Heart left ventricle (tissue), 13 donors: ENCODE data around the gene EYS.

Source experiments
- CTCF ChIP-seq, 12 donors: fragments of 200-600 bp; sonication (generic) in 4 of 12; IDR thresholded peaks; one replicate each; pipeline versions ENCODE4 v1.5.0 to v1.8.0; 2018 to 2022; ENCODE audit warnings: antibody characterized with exemption in 12 of 12, mild to moderate bottlenecking in 5 of 12
- POLR2A ChIP-seq, 2 donors: fragments of 450-650 bp; IDR thresholded peaks; one replicate each; pipeline ENCODE4 v1.6.1; 2017; ENCODE audit warnings: antibody characterized with exemption in 2 of 2, mild to moderate bottlenecking in 2 of 2, moderate library complexity in 2 of 2
- donor health status: ischemic (EF 13 %, LVEDD 7.1; RV severe dilation, severe dysfunction).
- donor health status: DM: no; HTN: yes; CAD: no.
- donor health status: DM: no; HTN: no; CAD: no.
- donor health status: ischemic (EF 25% LVEDD 6.9; RV normal size, moderate dysfunction).
- donor health status: ischemic (EF 25% LVEDD 5.7; RV mildly dilated, moderate dysfunction).
- donor health status: ischemic (EF 35%, LVEDD 5.7; RV mildly dilated, moderate dysfunction).
- donor health status: nonischemic (EF 11% LVEDD 7.7; RV severe dilation, severe dysfunction).
- donor health status: DM: yes; HTN: yes; CAD: no.
- donor health status: PGD.
- donor health status: ischemic (EF 29% LVEDD 5.4; RV normal size, mild dysfunction).
- donor health status: nonischemic (EF 23%, LVEDD 6.1; RV moderate dilation, normal function).

- TF ChIP-seq CTCF (IDR thresholded peaks at IDR 0.05) (no peak), POLR2A (IDR thresholded peaks at IDR 0.05) (no peak)
Observed at GRCh38 chr6:65259059-65259458, 448.0 kb downstream of the EYS start.
